OCI-LY3 (cell line): ENCODE results near the gene BBS2.

Source experiments
- EZH2phosphoT487 ChIP-seq: fragments of 200-600 bp; shearing (Covaris generic); IDR thresholded peaks from 2 replicates; pipeline ENCODE4 v1.6.1; 2018; ENCODE audit warnings: antibody characterized with exemption, mixed run types, low read depth
- TF ChIP-seq, protein P1 (sequence below): fragments of 200-600, 300-600 bp; sonication (generic); IDR thresholded peaks from 2 replicates; pipeline ENCODE4 v1.5.1; 2014; ENCODE audit warnings: antibody characterized with exemption, low read length, low read depth

DNA sequence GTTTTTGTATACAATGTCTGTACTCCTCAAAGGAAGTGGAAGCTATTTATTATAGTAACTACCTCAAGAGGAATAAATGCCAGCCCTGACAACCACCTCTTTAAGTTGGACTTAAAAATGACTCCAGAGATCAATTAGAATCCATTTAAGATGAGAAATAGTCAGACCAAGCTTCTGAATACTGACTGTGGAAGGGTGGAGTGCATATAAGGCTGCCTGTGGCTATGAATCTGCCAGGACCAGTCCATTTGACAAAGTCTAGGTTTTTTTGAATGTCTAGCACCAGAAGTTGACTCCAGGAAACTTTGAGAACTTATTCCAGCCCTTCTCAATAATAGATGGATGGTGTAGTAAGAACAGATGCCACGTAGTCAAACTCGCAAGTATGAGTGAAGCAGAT lies 53.5 kb downstream of the BBS2 start:
- TF ChIP-seq, protein P1, sequence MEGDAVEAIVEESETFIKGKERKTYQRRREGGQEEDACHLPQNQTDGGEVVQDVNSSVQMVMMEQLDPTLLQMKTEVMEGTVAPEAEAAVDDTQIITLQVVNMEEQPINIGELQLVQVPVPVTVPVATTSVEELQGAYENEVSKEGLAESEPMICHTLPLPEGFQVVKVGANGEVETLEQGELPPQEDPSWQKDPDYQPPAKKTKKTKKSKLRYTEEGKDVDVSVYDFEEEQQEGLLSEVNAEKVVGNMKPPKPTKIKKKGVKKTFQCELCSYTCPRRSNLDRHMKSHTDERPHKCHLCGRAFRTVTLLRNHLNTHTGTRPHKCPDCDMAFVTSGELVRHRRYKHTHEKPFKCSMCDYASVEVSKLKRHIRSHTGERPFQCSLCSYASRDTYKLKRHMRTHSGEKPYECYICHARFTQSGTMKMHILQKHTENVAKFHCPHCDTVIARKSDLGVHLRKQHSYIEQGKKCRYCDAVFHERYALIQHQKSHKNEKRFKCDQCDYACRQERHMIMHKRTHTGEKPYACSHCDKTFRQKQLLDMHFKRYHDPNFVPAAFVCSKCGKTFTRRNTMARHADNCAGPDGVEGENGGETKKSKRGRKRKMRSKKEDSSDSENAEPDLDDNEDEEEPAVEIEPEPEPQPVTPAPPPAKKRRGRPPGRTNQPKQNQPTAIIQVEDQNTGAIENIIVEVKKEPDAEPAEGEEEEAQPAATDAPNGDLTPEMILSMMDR, result no peak
- TF ChIP-seq EZH2phosphoT487, result no peak
